Stimulated activated CD4-positive, alpha-beta T cell treated with anti-CD3 and anti-CD28 coated beads, Interleukin-15, amount 100 ng/mL, for 1 hour (primary cell): ENCODE results near the gene EWSR1.
A peak's percentile ranks its signal among the peaks of the same experiment; 100 is the strongest.

ENCODE experiments used
- DNase-seq, 2 donors: peaks; one replicate each; pipeline ENCODE4 v3.0.0-alpha.2; 2020; ENCODE audit warnings: low read depth in 1 of 2, low spot score in 1 of 2

The EWSR1 gene

GRCh38 chr22:29302681-29303465 lies 34.8 kb downstream of the EWSR1 start:
- no peak for DNase-seq

- no peak for DNase-seq
Observed at GRCh38 chr22:29305836-29306174, 37.7 kb downstream of the EWSR1 start.

- DNase-seq: peak in 1 of 2 donors; percentile 31
Observed at GRCh38 chr22:29306175-29306834, 38.2 kb downstream of the EWSR1 start, which contains the start of gene GAS2L1. GAS2L1 (plus strand) TSS chr22:29306650; CDS start chr22:29308106, 1,456 bp downstream.

GRCh38 chr22:29306835-29307595 lies 38.9 kb downstream of the EWSR1 start:
- DNase-seq: peak in 1 of 2 donors; percentile 30

GRCh38 chr22:29307596-29308147 lies 39.6 kb downstream of the EWSR1 start:
- no peak for DNase-seq

GRCh38 chr22:29308148-29308790 lies 40.2 kb downstream of the EWSR1 start:
- no peak for DNase-seq

GRCh38 chr22:29308791-29309262 lies 40.8 kb downstream of the EWSR1 start:
- no peak for DNase-seq

- DNase-seq: no peak
Observed at GRCh38 chr22:29309332-29310064, 41.4 kb downstream of the EWSR1 start.

GRCh38 chr22:29310065-29310862 lies 42.2 kb downstream of the EWSR1 start:
- DNase-seq: no peak

- DNase-seq: peak in 1 of 2 donors; percentile 41
Observed at GRCh38 chr22:29310863-29311339, 42.8 kb downstream of the EWSR1 start.

- no peak for DNase-seq
Observed at GRCh38 chr22:29311464-29312217, 43.6 kb downstream of the EWSR1 start.

- no peak for DNase-seq
Observed at GRCh38 chr22:29312218-29313125, 44.4 kb downstream of the EWSR1 start.

GRCh38 chr22:29313126-29313575 lies 45.1 kb downstream of the EWSR1 start:
- DNase-seq: no peak

GRCh38 chr22:29313576-29314466 lies 45.8 kb downstream of the EWSR1 start:
- no peak for DNase-seq

- DNase-seq: no peak
Observed at GRCh38 chr22:29314537-29315285, 46.6 kb downstream of the EWSR1 start.
